AG04450 (cell line): ENCODE data around the gene DPYSL5. TPM values are rescaled to one million over a fixed set of nuclear protein-coding genes. Genes with fewer than 3 reads are reported as not detected.
"Not testable (repeated sequence)": the region's sequence is repeated elsewhere in the genome, so short reads cannot be mapped to it uniquely, and the experiment has no call there.

Experiments used
- CTCF ChIA-PET: fragments of 300-600, 350-600 bp; formaldehyde crosslinking; extraction: SDS; loops from one replicate; lab custom pipeline; 2022; ENCODE audit warnings: antibody characterized with exemption, inconsistent platforms; lab: Charles Lee
- POLR2A ChIA-PET: fragments of 350-600 bp; formaldehyde crosslinking; extraction: SDS; loops from one replicate; lab custom pipeline; 2021; ENCODE audit warnings: antibody characterized with exemption, inconsistent platforms; lab: Yijun Ruan, JAX
- DNase-seq: peaks from one replicate; pipeline ENCODE4 v3.0.0-alpha.2; 2011; ENCODE audit warnings: low read depth, low spot score
- H3K27ac ChIP-seq: one replicate; pipeline ENCODE4 v1.5.1; 2012; ENCODE audit warnings: low read depth, low read length, control low read depth
- H3K27me3 ChIP-seq: one replicate; pipeline ENCODE4 v1.6.0; 2012; ENCODE audit warnings: low read length; ENCODE audit not compliant: control insufficient read depth, insufficient read depth
- H3K4me3 ChIP-seq: 2 replicates; pipeline ENCODE4 v1.5.1; 2011; ENCODE audit warnings: mild to moderate bottlenecking, low read depth, low read length, control low read depth
- H3K9me3 ChIP-seq: 2 replicates; pipeline ENCODE4 v1.5.1; 2012; ENCODE audit warnings: low read length; ENCODE audit not compliant: control insufficient read depth, insufficient read depth
- polyA plus RNA-seq: library from polyadenylated mRNA; depleted of rRNA; stranded (reverse); fragments of >200 nt; gene quantifications from 2 replicates; pipeline ENCODE4 v1.2.3, GENCODE V29; 2011
- TF ChIP-seq, protein P1 (sequence below): IDR thresholded peaks from 2 replicates; pipeline ENCODE4 v1.5.1; 2011; ENCODE audit warnings: low read depth, low read length, control low read depth, inconsistent platforms

Gene DPYSL5
- polyA plus RNA-seq, 1 experiment = not detected

DNA sequence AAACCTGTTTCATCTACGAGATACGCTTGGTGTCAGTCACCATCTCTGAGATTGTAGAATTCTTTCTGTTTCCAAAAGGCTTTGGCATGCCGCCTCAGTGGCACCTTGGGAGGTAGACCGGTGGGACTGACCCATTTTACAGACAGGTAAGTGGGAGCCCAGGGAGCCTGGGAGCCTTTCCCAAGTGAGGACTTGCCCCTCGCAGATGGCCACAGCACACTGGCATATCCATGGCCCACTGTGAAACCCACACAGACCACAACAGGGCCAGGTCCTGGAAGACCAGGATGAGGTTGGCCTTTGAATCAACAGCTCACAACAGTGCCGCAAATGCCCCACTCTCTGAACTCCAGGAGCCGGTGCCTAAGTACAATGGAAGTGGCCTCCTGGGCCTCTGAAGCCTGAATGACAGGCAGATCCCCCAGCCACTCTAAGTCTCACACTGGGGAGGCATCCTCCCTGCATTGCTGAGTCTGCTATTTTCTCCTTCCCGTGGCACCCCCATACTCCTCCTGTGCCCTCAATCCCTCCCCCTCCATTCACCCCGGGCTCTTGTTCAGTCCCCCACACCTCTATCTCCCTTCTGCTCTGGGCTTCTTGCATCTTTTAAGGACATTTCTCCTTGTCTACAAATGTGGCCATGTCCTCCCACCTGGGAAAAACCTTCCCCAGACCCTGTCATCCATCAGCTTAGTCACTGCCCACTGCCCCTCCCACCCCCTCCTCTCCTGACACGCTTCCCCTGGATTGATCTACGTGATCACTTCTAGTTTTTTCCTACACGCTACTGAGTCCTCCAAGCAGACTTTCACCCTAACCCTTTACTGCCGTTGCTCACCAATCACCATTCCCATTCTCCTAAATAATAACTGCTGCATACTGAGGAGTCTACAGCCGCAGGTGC, 35.9 kb upstream of the DPYSL5 start:
- Histone ChIP-seq H3K27ac (no peak overlapping the region), H3K27me3 (peaks cover 10% of the 10 kb centered on the region), H3K4me3 (no peak overlapping the region), H3K9me3 (peaks cover 7% of the 10 kb centered on the region; the same call in 1 of the 2 replicates)
- TF ChIP-seq, protein P1, sequence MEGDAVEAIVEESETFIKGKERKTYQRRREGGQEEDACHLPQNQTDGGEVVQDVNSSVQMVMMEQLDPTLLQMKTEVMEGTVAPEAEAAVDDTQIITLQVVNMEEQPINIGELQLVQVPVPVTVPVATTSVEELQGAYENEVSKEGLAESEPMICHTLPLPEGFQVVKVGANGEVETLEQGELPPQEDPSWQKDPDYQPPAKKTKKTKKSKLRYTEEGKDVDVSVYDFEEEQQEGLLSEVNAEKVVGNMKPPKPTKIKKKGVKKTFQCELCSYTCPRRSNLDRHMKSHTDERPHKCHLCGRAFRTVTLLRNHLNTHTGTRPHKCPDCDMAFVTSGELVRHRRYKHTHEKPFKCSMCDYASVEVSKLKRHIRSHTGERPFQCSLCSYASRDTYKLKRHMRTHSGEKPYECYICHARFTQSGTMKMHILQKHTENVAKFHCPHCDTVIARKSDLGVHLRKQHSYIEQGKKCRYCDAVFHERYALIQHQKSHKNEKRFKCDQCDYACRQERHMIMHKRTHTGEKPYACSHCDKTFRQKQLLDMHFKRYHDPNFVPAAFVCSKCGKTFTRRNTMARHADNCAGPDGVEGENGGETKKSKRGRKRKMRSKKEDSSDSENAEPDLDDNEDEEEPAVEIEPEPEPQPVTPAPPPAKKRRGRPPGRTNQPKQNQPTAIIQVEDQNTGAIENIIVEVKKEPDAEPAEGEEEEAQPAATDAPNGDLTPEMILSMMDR = no peak
- DNase-seq = no peak
- POLR2A ChIA-PET = no interaction called here
- CTCF ChIA-PET = interaction anchor here (2.4 kb wide), 1 partner anchor 35 kb away, joined by 8 read pairs; no protein-coding TSS in a partner anchor

DNA sequence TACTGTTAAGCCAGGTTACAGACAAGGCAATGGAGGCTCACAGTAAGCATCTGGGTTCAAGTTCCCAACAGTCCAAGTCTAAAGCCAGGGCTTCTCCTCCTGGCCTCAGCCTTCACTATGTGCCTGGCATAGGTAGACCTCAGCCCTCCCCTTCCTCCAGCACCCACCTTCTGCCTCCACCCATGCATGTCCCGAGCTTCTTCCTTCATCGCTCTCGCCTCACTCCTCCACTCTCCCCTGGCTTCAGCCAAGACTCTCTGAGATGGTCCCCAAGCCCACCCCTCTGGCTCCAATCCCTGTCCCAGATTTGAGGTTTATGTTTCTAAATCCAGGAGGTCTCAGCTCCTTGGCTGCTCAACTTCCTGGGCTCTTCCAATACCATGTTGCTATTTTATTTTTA, 35.2 kb upstream of the DPYSL5 start:
- POLR2A ChIA-PET = no interaction called here
- Histone ChIP-seq H3K27me3 (peaks cover 10% of the 10 kb centered on the region), H3K27ac (no peak overlapping the region), H3K4me3 (no peak overlapping the region), H3K9me3 (peaks cover 7% of the 10 kb centered on the region; the same call in 1 of the 2 replicates)
- no peak for DNase-seq
- CTCF ChIA-PET = interaction anchor here (2.4 kb wide), 1 partner anchor 34 kb away, joined by 8 read pairs; no protein-coding TSS in a partner anchor
- TF ChIP-seq, protein P1 = no peak

DNA sequence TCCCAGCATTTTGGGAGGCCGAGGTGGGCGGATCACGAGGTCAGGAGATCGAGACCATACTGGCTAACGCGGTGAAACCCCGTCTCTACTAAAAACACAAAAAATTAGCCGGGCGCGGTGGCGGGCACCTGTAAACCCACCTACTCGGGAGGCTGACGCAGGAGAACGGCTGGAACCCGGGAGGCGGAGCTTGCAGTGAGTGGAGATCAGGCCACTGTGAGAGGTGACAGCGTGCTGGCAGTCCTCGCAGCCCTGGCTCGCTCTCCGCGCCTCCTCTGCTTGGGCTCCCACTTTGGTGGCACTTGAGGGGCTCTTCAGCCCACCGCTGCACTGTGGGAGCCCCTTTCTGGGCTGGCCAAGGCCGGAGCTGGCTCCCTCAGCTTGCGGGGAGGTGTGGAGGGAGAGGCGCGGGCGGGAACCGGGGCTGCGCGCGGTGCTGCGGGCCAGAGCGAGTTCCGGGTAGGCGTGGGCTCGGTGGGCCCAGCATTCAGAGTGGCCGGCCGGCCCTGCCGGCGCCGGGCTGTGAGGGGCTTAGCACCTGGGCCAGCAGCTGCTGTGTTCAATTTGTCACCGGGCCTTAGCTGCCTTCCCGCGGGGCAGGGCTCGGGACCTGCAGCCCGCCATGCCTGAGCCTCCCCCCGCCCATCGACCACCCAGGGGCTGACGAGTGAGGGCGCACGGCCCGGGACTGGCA, 33.7 kb upstream of the DPYSL5 start:
- CTCF ChIA-PET = interaction anchor here (2.4 kb wide), 1 partner anchor 32 kb away, joined by 8 read pairs; no protein-coding TSS in a partner anchor
- H3K27ac ChIP-seq, POLR2A ChIA-PET, H3K4me3 ChIP-seq, H3K9me3 ChIP-seq, DNase-seq: not testable (repeated sequence)
- H3K27me3 ChIP-seq = peaks cover 17% of the 10 kb centered on the region

DNA sequence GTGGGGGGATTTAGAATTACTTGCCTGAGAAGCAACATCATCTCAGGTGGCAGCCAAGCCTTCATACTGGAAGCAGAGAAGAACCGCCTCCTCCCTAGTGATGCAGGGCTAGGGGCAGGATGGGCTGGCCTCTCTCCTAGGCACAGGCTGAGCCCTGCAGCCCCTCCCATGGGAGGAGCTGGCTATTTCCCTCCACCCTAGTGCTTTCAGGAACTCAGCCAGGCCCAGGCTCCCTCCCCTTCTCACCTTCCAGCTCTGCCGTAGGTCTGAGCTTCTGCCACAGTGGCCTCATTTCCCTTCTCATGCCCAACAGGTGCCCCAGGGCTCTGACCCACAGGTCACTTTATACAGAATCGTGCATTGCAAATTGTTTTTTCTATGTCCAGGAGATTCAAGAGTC, 31.0 kb upstream of the DPYSL5 start:
- H3K27ac ChIP-seq = no peak overlapping the region
- TF ChIP-seq, protein P1 = no peak
- POLR2A ChIA-PET = no interaction called here

DNA sequence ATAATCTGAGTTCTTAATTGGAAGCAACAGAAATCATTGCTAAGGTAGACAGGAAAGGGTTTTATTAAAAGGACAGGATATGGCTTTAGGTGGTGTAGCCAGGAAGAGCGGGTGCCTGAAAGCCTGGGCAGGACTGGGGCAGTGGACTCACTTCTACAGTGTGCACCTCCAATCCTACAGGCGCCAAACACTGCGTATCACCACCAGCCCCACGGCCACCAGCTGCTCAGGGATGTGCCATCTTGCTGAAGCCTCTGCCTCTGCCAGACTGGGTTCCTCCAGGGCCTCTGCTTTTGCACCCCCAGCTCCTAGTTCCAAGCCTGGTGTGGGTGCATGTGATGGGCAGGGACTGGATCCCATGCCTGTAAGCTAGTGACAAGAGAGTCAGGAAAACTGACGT, 29.7 kb upstream of the DPYSL5 start:
- Histone ChIP-seq H3K9me3 (peaks cover 7% of the 10 kb centered on the region; the same call in 1 of the 2 replicates), H3K27me3 (peaks cover 13% of the 10 kb centered on the region), H3K4me3 (no peak overlapping the region), H3K27ac (no peak overlapping the region)
- no peak for DNase-seq
- POLR2A ChIA-PET = no interaction called here
- TF ChIP-seq, protein P1 = no peak
- CTCF ChIA-PET = interaction anchor here (1.1 to 1.5 kb wide), 2 partner anchors 28 to 198 kb away, joined by 3 to 5 read pairs; no protein-coding TSS in a partner anchor

More for the DNA sequence above, 31.0 kb upstream of the DPYSL5 start:
- no peak for DNase-seq
- CTCF ChIA-PET = interaction anchor here (1.3 kb wide), 1 partner anchor 10 kb away, joined by 10 read pairs; no protein-coding TSS in a partner anchor
- Histone ChIP-seq H3K9me3 (peaks cover 7% of the 10 kb centered on the region; the same call in 1 of the 2 replicates), H3K27me3 (peaks cover 16% of the 10 kb centered on the region), H3K4me3 (no peak overlapping the region)
